Skeletal muscle cell (primary cell): Measurements from ENCODE around the gene LTA.
A peak's percentile ranks its signal among the peaks of the same experiment; 100 is the strongest.

Experiments
- DNase-seq: peaks from one replicate; pipeline ENCODE4 v3.0.0-alpha.2; 2010; ENCODE audit warnings: low read depth
- H3K4me3 ChIP-seq: 2 replicates; pipeline ENCODE4 v1.5.1; 2011; ENCODE audit warnings: low read depth, mild to moderate bottlenecking, control low read depth, low read length, moderate library complexity

Gene LTA

GRCh38 chr6:31572041-31572911, at the start of gene LTA:
Gene LTA, plus strand, starts transcription at chr6:31572289. Its CDS starts 454 bp downstream, at chr6:31572743.
- no peak for DNase-seq
- no peak within 1 kb of the TSS for H3K4me3 ChIP-seq

DNA sequence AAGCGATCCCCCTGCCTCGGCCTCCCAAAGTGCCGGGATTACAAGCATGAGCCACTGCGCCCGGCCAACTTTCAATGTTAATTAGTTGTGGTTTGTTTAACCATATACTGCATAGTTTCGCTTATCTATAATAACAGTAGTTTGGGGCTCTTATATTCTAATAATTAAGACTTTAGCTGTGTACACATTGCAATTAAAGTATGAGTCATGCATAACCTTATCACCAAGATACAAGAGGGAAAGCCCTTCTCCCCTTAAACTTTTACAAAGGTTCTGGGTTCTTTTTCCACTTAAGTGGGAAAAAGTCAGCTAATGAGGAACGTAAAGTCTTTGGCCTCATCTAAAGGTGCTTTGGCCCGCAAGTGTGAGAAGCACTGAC, 46.5 kb upstream of the LTA start:
- no peak for DNase-seq
- no peak overlapping the region for H3K4me3 ChIP-seq

DNA sequence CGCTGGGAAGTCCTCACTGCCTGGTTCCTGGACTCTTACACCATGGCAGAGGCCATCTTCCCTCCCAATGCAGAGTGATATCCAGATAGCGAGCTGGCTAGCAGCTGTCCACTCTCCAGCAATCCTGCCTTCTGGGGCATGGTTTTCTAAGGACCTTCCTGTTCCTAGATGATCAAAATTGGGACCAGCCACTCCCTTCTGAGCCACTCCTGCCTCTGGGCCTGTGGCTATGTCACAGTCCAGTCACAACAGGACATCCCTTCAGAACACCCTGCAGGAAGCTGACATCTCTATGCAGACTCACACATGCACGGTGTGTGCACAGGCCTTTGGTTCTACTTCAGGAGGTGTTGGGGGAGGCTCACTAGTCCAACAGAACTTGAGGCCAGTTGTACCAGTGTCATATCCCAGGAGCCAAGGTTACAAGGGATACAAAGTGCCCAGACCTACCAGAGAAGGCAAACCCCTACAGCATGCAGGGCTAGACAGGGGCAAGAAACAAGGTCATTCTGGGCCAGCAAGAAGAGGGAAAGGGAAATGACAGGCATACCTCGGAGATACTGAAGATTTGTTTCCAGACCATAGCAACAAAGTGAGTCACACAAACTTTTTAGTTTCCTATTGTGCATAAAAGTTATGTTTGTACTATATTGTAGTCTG, 46.0 kb upstream of the LTA start:
- no peak overlapping the region for H3K4me3 ChIP-seq
- DNase-seq: no peak

- no peak for DNase-seq
- no peak overlapping the region for H3K4me3 ChIP-seq
These were observed 43.7 kb upstream of the LTA start for GRCh38 chr6:31528307-31528777.

- no peak within 1 kb of the TSS for H3K4me3 ChIP-seq
- DNase-seq: no peak
These were observed 43.2 kb upstream of the LTA start, which contains the start of gene MCCD1 for GRCh38 chr6:31528821-31529328. Gene MCCD1, plus strand, starts transcription at chr6:31528962. Its CDS starts 53 bp downstream, at chr6:31529015.

- no peak overlapping the region for H3K4me3 ChIP-seq
- no peak for DNase-seq
These were observed 42.5 kb upstream of the LTA start for GRCh38 chr6:31529329-31530150.

DNA sequence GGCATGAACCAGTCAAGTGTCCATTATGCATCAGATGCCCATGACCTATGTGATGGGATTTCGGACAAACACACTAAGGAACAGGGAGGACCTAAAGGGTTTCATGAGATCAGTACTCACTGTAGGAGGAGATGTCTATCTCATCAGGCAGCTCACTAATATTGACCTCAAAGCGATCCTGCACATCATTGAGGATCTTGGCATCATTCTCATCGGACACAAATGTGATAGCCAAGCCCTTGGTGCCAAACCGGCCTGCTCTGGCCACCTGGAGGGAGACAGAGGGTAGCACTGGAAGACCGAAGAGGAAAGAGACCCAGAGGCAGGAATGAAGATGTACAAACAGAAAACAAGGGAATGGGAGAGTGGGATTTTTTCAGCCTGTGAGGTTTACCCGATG, 41.4 kb upstream of the LTA start:
- DNase-seq: no peak

DNA sequence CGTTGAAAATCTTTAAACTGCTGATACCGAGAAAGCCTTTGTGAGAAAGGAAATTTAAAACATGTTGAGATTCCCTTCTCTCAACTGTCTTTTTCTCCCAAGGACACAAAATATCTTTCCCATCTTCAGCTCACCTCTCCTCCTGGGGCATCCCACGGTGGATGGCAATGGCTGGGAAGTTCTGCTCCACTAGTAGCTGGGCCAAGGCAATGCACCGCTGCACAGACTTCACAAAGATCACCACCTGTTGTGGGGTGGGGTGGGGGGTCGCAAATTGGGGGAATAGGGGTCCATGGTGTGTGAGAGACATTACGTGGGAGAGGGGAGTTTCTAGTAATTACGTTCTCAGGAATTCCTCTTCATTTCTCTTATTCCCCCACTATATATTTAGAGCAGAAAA, 40.9 kb upstream of the LTA start:
- DNase-seq: no peak

More for the DNA sequence above, 41.4 kb upstream of the LTA start:
- H3K4me3 ChIP-seq: no peak overlapping the region

GRCh38 chr6:31531771-31532643, 40.1 kb upstream of the LTA start:
- H3K4me3 ChIP-seq: no peak overlapping the region
- no peak for DNase-seq

More for the DNA sequence above, 40.9 kb upstream of the LTA start:
- no peak overlapping the region for H3K4me3 ChIP-seq

GRCh38 chr6:31532644-31533454, 39.2 kb upstream of the LTA start:
- no peak for DNase-seq
- no peak overlapping the region for H3K4me3 ChIP-seq

- no peak for DNase-seq
- H3K4me3 ChIP-seq: no peak overlapping the region
These were observed 38.6 kb upstream of the LTA start for GRCh38 chr6:31533455-31533841.

DNA sequence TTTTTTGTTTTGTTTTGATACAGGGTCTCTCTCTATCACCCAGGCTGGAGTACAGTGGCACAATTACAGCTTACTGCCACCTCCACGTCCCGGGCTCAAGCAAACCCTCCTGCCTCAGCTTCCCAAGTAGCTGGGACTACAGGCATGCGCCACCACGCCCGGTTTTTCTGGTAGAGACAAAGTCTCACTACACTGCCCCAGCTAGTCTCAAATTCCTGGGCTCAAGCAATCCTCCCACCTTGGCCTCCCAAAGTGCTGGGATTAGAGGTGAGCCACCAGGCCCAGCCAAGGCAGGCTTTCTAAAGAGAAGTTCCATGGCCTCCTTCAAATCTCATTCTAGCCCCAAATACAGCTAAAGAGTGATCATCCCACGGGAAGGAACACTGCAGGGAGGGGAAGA, 38.1 kb upstream of the LTA start:
- DNase-seq: no peak
- no peak overlapping the region for H3K4me3 ChIP-seq

- no peak overlapping the region for H3K4me3 ChIP-seq
- no peak for DNase-seq
These were observed 37.5 kb upstream of the LTA start for GRCh38 chr6:31534521-31535040.

- no peak for DNase-seq
These were observed 36.4 kb upstream of the LTA start for GRCh38 chr6:31535538-31536324.

GRCh38 chr6:31538805-31539400, 33.2 kb upstream of the LTA start:
- no peak for DNase-seq
- H3K4me3 ChIP-seq: peak overlapping the region; percentile 66

More at GRCh38 chr6:31535538-31536324, 36.4 kb upstream of the LTA start:
- H3K4me3 ChIP-seq: no peak overlapping the region

GRCh38 chr6:31540640-31541039, 31.4 kb upstream of the LTA start:
- H3K4me3 ChIP-seq: peak overlapping the region; percentile 66
- DNase-seq: no peak
